GM12891 (cell line): ENCODE results near the gene TSHZ2.

Source experiments
- DNase-seq: peaks from one replicate; pipeline ENCODE4 v3.0.0; 2011; ENCODE audit warnings: low spot score; ENCODE audit not compliant: insufficient read length
- FAIRE-seq: peaks from 2 replicates; lab custom pipeline; 2011; peaks lifted over from hg19 to GRCh38; lab: Jason Lieb, UNC
- PAX5 ChIP-seq: IDR thresholded peaks from 2 replicates; pipeline ENCODE4 v1.6.1; 2011; ENCODE audit warnings: low read length, moderate library complexity, mild to moderate bottlenecking; ENCODE audit not compliant: insufficient read depth, severe bottlenecking
- POLR2A ChIP-seq: IDR thresholded peaks from 2 replicates; pipeline ENCODE4 v1.6.1; 2011; ENCODE audit warnings: low read depth, low read length, control low read depth
- POLR2AphosphoS5 ChIP-seq: IDR thresholded peaks from 2 replicates; pipeline ENCODE4 v1.6.1; 2011; ENCODE audit warnings: low read depth, low read length, control low read depth
- POU2F2 ChIP-seq: IDR thresholded peaks from 2 replicates; pipeline ENCODE4 v1.6.1; 2011; ENCODE audit warnings: low read depth, mild to moderate bottlenecking, control low read depth, low read length, moderate library complexity
- SPI1 ChIP-seq: IDR thresholded peaks from 2 replicates; pipeline ENCODE4 v1.6.1; 2011; ENCODE audit warnings: low read depth, low read length, control low read depth
- TAF1 ChIP-seq: IDR thresholded peaks from 2 replicates; pipeline ENCODE4 v1.6.1; 2011; ENCODE audit warnings: low read depth, low read length, control low read depth

TSHZ2 gene

DNA sequence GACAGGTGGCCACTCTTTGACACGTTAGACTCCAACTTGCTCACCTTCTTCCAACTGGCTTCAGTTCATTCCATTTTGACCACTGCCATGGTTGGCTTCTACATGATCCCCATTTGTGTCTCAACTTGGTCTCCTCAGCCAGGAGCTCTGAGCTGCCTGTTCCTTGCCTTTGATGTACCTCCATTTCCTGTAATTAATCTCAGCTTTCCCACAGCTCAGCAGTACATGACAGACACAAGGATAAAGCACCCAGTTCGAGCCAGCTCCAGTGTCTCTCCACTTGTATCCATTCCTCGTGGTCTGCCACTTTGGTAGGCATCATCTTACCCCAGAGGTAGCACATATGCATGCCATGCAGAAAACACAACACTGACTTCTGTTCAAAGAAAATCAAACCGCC lies 161.0 kb downstream of the TSHZ2 start:
- no peak for TF ChIP-seq PAX5
- TF ChIP-seq POLR2AphosphoS5: no peak
- TF ChIP-seq POLR2A: no peak
- TF ChIP-seq TAF1: no peak
- no peak for TF ChIP-seq SPI1
- TF ChIP-seq POU2F2: no peak
- no peak for DNase-seq
- FAIRE-seq: no peak

DNA sequence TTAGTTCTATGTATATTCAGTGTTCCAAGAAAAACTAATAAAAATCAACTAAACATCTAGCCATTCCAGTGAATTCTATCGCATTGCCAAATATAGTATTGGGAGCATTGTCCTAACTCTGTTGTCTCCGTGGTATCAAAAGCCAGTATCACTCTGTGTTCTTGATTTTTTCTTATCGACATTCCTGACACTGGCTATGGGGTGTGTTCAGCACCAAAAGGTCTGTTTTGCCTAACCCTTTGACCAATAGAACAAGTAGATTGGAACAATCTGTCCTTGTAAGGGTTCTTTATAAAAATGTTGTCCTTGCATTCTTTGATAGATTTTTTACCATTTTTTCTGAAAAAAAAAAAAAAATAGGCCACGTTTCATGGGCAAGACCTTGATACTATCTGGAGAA lies 161.5 kb downstream of the TSHZ2 start:
- no peak for DNase-seq
- FAIRE-seq: no peak
- TF ChIP-seq TAF1 (no peak), POU2F2 (no peak), POLR2AphosphoS5 (no peak), PAX5 (no peak), SPI1 (no peak), POLR2A (no peak)

DNA sequence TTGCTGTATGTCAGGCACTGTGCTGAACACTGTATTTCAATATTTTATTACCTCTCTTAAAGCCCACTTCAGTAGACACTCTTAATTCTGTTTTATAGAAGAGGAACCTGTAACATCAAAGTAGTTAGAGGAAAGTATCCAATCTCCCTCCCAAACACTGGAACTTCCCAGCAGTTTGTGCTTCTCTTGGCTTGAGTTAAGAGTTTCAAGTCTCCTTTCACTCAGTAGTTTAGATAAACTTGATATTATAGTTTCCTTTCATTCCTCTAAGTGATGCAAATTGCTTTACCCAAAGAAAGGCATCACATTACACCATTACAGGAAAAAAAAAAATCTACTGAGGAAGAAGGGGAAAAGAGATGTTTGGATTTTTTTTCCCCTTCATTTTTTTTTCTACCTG lies 164.3 kb downstream of the TSHZ2 start:
- DNase-seq: no peak
- TF ChIP-seq POU2F2 (no peak), POLR2A (no peak), PAX5 (no peak), SPI1 (no peak), POLR2AphosphoS5 (no peak)
- no peak for FAIRE-seq

DNA sequence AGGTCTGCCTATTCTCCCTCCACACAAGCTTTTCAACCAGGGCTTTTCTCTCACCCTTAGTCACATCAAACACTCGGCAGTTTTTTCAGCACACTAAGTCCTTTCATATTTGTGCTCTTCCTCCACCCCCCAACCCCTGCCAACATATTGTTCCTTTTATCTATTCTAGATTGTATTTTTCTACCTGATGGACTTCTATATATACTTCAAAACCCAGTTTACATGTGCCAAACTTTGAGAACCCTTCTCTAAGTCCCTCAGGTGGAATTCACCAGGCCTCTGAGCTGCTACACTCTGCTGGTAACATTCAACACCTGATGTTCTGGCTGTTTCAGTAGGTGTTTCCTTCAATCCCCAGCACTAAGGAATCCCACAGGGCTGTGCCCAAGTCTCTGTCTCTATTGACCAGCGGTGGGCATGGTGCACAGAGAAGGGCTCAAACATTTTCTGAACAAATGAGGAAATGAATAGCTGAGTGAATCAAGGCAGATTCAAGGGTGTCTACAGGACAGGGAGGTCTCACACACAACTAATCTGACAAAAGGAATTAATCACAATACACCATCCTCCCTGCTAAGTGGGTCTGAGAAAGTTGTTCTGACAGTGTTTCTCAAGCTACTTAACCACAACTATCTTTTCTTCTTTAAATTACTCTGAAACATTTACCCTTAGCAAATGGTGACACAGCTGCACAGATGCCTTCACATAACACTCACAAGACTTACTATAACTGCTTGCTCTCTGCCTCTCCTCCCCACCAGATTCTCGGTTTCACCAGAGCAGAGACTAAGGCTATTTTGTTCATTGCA lies 166.5 kb downstream of the TSHZ2 start:
- TF ChIP-seq POU2F2 (no peak), PAX5 (no peak), SPI1 (no peak), POLR2AphosphoS5 (no peak)
- DNase-seq: peak; percentile 5
- FAIRE-seq: no peak

DNA sequence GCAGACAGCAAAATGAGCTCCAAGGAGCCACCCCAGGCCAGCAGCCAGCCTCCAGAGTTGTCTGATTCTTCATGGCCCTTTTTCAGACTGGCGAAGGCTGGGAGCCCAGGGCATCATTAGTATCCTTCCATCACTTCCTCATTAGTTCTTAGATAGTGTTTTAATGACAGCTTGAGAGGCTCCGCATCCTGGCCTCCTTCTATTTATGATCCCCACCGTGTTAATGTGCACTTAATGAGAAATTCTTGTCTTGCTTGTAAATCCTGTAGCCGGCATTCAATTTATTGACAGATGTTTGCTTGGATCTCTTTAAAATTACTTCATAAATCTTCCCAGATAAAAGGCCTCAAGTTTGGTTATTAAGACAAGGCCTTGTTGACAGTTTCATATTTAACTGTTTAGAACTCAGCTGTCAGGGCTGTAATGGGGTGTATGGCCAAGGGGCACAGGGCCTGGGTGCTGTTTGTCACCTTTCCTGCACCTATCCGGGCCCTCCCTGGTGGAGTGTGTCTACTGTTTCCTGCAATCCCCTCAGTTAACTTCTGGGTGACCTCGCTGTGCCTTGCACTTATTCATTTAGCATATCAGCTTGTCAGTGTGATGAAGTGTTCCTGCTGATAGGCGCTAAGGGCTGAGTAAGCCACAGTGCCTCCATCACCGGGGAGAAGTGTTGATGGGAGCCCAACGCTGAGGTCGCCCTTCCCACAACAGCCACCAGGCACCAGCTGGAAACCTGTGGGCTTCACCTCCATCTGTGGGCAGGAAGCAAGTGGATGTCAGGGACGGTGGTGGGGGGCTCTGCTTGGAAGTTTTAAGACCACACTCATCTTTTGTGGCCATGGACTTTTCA lies 169.3 kb downstream of the TSHZ2 start:
- DNase-seq: no peak
- TF ChIP-seq POU2F2: no peak
- TF ChIP-seq POLR2AphosphoS5: no peak
- no peak for TF ChIP-seq SPI1
- TF ChIP-seq POLR2A: no peak
- no peak for TF ChIP-seq PAX5
- no peak for FAIRE-seq

DNA sequence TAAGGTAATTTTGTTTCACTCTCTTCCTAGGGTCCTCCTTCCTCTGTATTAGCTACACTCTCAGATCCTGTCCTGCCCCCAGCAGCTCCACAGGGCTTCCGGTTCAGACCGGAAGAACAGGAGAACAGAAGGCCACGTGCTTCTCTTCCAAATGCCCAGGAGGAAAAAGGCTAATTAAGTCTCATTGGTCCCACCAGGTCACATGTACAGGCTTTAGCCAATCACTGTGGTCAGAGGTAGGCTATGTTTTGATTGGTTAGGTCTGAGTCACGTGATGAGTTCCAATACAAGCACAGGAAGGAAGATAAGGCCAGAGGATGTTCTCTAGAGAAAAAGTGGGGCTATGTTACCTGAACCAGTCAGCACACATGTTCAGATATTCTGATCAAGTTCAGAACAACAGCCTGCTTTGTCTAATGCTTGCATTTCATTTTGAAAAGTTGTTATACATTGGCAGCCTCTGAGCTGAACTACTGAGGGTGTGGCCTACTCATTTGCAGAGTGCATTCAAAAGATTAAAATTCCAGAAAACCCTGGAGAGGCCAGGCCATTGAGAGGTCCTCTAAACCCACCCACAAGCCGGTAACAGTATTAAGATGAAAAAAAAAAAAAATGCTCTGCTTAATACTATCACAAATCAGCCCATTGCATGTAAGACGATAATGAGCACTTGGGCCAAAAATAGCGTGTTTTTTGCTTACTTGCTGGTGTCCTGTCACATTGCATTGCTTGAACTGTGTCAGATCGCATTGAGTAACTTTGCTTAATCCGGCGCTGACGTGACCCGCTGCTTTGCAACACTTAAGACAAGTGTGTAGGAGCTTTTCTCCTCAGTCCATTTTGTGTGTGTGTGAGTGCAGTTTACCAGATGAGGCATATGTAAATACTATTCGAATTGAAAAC lies 170.3 kb downstream of the TSHZ2 start:
- TF ChIP-seq PAX5 (no peak), SPI1 (no peak), POU2F2 (no peak), TAF1 (no peak), POLR2AphosphoS5 (no peak), POLR2A (no peak)
- no peak for FAIRE-seq

DNA sequence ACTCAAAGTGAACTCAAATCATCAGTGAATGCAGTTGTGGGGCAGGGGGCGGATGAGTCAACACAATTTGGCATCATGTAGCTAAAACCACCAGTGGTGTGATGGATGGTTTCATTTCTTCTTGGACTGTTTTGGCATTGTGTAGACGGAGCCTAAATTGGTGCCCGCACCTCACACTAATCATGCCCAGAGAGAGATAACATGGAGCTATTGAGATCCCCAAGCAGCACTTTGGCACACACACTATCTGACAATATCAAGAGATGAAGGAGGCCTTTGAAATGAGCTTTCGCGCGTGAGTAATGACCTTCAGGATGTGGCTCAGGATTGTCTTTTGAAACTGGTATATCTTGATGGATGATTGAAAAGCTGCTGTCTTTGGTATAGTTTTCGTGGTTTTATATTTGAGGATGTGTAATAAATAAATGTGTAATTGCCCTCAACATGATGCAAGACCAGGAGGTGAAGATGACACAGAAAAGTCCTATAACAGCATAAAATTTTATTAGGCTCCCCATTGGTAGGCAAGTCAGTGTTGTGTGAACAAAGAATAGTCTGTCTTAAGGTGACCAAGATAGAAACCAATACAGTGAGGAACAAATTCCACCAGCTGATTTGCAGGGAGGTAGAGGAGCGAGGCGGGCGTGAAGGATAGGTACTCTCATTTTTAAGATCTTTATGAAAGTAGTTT lies 174.2 kb downstream of the TSHZ2 start:
- no peak for TF ChIP-seq SPI1
- no peak for TF ChIP-seq POLR2AphosphoS5
- TF ChIP-seq POLR2A: no peak
- TF ChIP-seq POU2F2: no peak
- FAIRE-seq: no peak
- no peak for DNase-seq

More for the DNA sequence above, 170.3 kb downstream of the TSHZ2 start:
- no peak for DNase-seq

DNA sequence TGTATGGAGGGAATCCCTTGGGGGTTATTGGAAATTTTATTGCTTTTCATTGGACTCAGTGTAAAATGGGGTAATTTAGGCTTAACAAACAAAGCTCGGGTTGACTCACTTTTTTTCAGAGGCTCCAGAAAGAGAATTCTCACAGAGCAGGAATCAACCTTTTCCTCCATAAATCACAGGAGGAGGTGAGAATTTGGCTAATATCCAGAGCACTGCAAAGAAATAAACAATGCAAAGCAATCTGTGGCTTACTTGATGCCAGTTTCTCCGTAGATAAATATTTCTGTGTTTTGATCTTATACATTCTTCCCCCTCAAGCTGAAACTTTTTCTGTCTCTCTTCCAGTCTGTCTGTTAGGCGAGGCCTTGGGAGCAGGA lies 176.6 kb downstream of the TSHZ2 start:
- FAIRE-seq (no peak), DNase-seq (no peak)
- TF ChIP-seq TAF1 (no peak), SPI1 (no peak), POLR2AphosphoS5 (no peak), POU2F2 (no peak), POLR2A (no peak), PAX5 (no peak)

DNA sequence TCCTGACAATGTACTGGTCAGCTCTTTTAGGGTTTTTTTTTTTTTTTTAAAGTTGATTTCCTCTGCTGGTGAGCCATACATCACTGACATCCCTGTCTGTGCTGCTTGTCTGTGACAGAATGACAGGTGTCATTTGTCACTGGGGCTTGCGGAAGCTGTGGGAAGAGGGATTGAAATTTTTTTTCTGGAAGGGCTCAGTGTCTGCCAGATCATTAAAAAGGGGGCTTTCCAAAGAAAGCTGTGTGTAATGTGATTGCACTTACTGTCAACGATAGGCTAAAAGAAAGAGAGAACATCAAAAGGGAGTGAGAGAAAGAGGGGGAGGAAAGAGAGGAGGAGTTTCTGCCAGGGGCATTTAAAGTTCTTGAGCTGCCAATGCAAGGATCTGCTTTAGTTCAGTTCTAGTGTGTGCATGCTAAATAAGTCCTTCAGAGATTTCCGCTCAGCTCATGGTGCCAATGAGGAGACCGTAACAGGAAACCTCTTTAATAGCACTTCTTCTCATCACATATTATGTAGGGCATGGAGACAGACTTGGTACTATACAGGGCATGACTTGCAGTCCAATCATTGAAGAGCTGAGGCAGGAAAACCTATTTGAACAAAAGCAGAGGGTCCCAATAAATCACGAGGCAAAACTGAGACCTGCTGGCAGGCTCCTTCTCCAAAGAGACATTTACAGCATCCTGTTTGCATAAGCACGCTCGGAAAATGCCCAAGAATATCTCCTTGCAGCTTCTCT lies 177.2 kb downstream of the TSHZ2 start:
- no peak for TF ChIP-seq PAX5
- TF ChIP-seq POLR2A: no peak
- no peak for TF ChIP-seq SPI1
- TF ChIP-seq POU2F2: no peak
- no peak for TF ChIP-seq POLR2AphosphoS5
- no peak for TF ChIP-seq TAF1
- DNase-seq: no peak
- FAIRE-seq: no peak
